Aorta (tissue), 5 donors: Measurements from ENCODE around the gene POLR1A. TPM values are rescaled to one million over a fixed set of nuclear protein-coding genes. Genes with fewer than 3 reads are reported as not detected.

Experiments used
- ATAC-seq: fragments of 200-7000 bp; cut with Tn5 transposase; one replicate; pipeline ENCODE4 v1.9.1; 2022; ENCODE audit warnings: moderate library complexity; ENCODE audit not compliant: low FRiP score
- DNase-seq, 2 donors: peaks; one replicate each; pipeline ENCODE4 v3.0.0-alpha.2; 2020
- H3K27ac ChIP-seq, 2 donors: one replicate each; pipeline ENCODE4 v1.5.1; 2013; ENCODE audit warnings: low read length in 2 of 2, mild to moderate bottlenecking in 2 of 2, moderate library complexity in 2 of 2, control low read depth in 1 of 2, inconsistent platforms in 1 of 2, low read depth in 1 of 2
- H3K27me3 ChIP-seq, 2 donors: one replicate each; pipeline ENCODE4 v1.6.1; 2013; ENCODE audit warnings: control low read depth in 1 of 2, low read length in 1 of 2, mild to moderate bottlenecking in 1 of 2, moderate library complexity in 1 of 2; ENCODE audit not compliant: insufficient read depth in 2 of 2, control insufficient read depth in 1 of 2
- H3K36me3 ChIP-seq, 2 donors: one replicate each; pipeline ENCODE4 v1.6.1; 2013; ENCODE audit warnings: control low read depth in 1 of 2, low read length in 1 of 2, mild to moderate bottlenecking in 1 of 2; ENCODE audit not compliant: insufficient read depth in 2 of 2, control insufficient read depth in 1 of 2
- H3K4me1 ChIP-seq, 2 donors: one replicate each; pipeline ENCODE4 v1.6.1; 2013; ENCODE audit warnings: low read length in 2 of 2, control low read depth in 1 of 2, mild to moderate bottlenecking in 1 of 2, moderate library complexity in 1 of 2; ENCODE audit not compliant: insufficient read depth in 2 of 2, control insufficient read depth in 1 of 2
- H3K4me3 ChIP-seq, 2 donors: one replicate each; pipeline ENCODE4 v1.5.1; 2013; ENCODE audit warnings: low read length in 2 of 2, control low read depth in 1 of 2, mild to moderate bottlenecking in 1 of 2
- H3K9me3 ChIP-seq: one replicate; pipeline ENCODE4 v1.6.1; 2013; ENCODE audit warnings: mild to moderate bottlenecking, low read length; ENCODE audit not compliant: control insufficient read depth
- WGBS, 2 donors: extraction: QIAGEN DNeasy Blood & Tissue Kit; methylation state at CpG; one replicate each; pipeline ENCODE4 v1.1.7; 2013; 5-methylcytosine and 5-hydroxymethylcytosine counted together
- intact Hi-C, 2 donors: fragments of 100-400 bp; cut with DNase I; formaldehyde crosslinking; loops; one replicate each; pipeline versions ENCODE4 v1.14.2 to v1.15.0; 2022
- polyA plus RNA-seq, 2 donors: library from polyadenylated mRNA; stranded (reverse); fragments of 200-250 nt; gene quantifications; one replicate each; pipeline ENCODE4 v1.2.3, GENCODE V29; 2013
- total RNA-seq, 2 donors: library from RNA; stranded (reverse); fragmentation: NEBNext Ultra II Directional; extraction: Animal tissue kit (Norgen Biotek cat#: 25700); gene quantifications; one replicate each; pipeline ENCODE4 v1.2.1, GENCODE V29; 2021
- donor health status: healthy with polysubstance abuse.
- donor health status: Bipolar disorder and iron deficiency.
- donor health status: DM: no; HTN: no; CAD: no.
- donor health status: DM: no; HTN: no; CAD: no.
- donor health status: DM: yes; HTN: yes; CAD: no.

POLR1A gene
- total and polyA plus RNA-seq, 4 donors, result 1.4 to 31.5 (median 16.4) TPM

DNA sequence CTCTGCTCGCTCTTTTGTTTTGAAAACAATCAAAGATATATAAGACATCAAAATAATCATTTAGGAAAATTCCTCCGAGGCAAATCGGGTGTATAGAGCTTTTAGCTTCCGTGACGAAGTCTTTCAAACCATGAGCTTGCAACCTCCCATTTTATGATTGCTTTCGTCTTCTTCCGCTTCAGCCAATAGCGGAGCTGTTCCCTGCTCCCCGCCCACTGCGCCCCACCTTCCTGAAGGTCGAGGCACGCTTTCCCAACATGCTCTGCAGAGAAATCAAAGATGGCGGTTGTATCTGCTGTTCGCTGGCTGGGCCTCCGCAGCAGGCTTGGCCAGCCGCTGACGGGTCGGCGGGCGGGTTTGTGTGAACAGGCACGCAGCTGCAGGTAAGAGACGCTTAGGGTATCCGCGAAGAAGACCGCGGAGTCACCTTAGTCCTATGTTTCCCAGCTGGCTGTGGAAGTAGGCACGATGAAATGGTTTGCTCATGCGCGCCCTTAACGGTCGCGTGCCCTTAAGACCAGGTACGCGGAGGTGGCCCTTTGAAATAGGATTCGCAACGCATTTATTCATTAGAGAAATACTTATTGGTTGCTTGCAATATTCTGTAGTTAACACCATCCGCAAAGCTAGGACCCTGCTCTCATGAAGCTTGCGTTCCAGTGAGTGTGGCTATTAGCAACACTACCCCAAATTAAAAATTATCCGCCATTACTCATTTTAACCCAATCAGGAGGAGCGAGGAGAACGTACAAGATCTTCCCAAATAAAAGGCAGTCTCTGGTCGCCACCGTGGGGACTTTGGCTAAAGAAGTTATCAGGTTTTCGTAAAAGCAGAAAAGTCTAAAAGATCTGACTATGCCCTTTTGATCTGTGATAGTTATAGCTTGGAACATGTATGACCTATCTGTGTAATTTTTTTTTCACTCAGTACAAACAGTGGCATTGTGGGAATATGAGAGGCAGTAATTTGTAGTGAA lies 571 bp upstream of the POLR1A start, which contains the start of gene PTCD3:
Gene PTCD3, plus strand, starts transcription at position 267 of the 977 bp plus-strand sequence. Its CDS starts 13 bp downstream, at position 280.
- DNase-seq (peak; percentile 97), ATAC-seq (peak; percentile 98)
- Histone ChIP-seq H3K4me1 (peaks cover 0 to 4% of the 10 kb centered on the region in 2 donors), H3K27ac (peak within 1 kb of the TSS in 1 of 2 donors; percentile 73), H3K36me3 (peaks cover 2 to 3% of the 10 kb centered on the region in 2 donors), H3K27me3 (no peaks in the 10 kb centered on the region), H3K4me3 (peak within 1 kb of the TSS; percentile 76 to 90), H3K9me3 (no peaks in the 10 kb centered on the region)
- 0% methylated on average over 44 of the region's 44 CpGs for WGBS, 2 donors
- intact Hi-C loops, result no loop called here

DNA sequence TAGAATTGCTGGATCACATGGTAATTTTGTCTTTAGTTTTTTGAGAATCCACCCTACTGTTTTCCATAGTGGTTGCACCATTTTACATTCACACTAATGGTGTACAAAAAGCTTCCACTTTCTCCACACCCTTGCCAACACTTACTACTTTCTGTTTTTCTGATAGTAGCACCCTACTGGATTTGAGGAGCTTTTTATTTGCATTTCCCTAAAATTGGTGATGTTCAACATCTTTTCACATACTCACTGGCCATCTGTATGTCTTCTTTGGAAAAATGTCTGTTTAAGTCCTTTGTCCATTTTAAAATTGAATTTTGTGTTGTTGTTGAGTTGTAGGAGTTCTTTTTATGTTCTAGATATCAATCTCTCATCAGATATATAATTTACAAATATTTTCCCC lies 3.5 kb downstream of the POLR1A start:
- ATAC-seq, result no peak
- no peaks in the 10 kb centered on the region for H3K9me3 ChIP-seq
- no peaks in the 10 kb centered on the region for H3K27me3 ChIP-seq
- intact Hi-C loops, result no loop called here
- no peak overlapping the region for H3K27ac ChIP-seq
- H3K36me3 ChIP-seq, result peaks cover 0 to 3% of the 10 kb centered on the region in 2 donors
- no peak for DNase-seq
- H3K4me1 ChIP-seq, result peaks cover 0 to 4% of the 10 kb centered on the region in 2 donors
- no peak overlapping the region for H3K4me3 ChIP-seq

DNA sequence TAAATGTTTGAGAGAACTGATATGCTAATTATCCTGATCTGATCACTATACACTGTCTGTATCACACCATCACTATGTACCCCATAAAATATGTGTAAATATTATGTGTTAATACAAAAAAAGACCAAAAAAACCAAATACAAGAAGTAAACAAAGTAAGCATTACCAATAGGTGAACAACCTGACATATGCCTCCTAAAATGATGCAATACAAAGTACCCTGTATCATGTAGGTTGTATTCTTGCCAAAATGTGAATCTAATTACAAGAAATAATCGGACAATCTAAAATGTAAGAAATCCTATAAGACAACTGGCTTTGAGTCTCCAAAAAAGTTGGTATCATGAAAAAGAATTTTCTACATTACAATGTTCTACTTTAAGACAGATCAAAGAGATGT lies 7.8 kb downstream of the POLR1A start:
- ATAC-seq, result no peak
- no peaks in the 10 kb centered on the region for H3K27me3 ChIP-seq
- no peak overlapping the region for H3K4me3 ChIP-seq
- H3K9me3 ChIP-seq, result no peaks in the 10 kb centered on the region
- no peak for DNase-seq
- peaks cover 0 to 3% of the 10 kb centered on the region in 2 donors for H3K36me3 ChIP-seq
- H3K4me1 ChIP-seq, result no peaks in the 10 kb centered on the region
- 95 to 96% methylated on average over 1 of the region's 1 CpG for WGBS, 2 donors
- no peak overlapping the region for H3K27ac ChIP-seq
- intact Hi-C loops, result no loop called here

DNA sequence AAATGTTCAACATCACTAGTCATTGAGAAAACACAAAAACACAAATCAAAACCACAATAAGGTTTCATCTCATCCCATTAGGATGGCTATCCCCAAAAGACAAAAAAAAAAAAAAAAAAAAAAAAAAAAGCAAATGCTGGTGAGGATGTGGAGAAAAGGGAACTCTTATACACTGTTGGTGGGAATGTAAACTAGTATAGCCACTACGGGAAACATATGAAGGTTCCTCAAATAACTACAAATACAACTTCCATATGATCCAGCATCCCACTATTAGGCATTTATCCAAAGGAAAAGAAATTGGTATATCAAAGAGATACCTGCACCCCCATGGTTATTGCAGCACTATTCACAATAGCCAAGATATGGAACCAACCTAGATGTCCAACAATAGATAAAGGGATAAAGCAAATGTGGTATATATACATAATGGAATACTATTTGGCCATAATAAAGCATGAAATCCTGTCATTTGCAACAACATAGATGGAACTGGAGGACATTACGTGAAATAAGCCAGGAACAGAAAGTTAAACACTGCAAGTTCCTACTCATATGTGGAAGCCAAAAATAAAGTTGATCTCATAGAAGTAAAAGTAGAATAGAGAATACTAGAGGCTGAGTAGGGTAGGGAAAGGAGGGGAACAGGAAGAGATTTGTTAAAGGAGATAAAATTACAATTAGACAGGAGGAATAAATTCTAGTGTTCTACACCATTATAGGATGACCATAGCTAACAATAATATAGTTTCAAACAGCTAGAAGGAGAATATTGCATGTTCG lies 8.4 kb downstream of the POLR1A start:
- no peak for DNase-seq
- no peaks in the 10 kb centered on the region for H3K9me3 ChIP-seq
- no peak overlapping the region for H3K27ac ChIP-seq
- H3K27me3 ChIP-seq, result no peaks in the 10 kb centered on the region
- H3K36me3 ChIP-seq, result peaks cover 0 to 3% of the 10 kb centered on the region in 2 donors
- WGBS, 2 donors, result 83 to 87% methylated on average over 3 of the region's 3 CpGs
- intact Hi-C loops, result no loop called here
- no peak for ATAC-seq
- no peaks in the 10 kb centered on the region for H3K4me1 ChIP-seq
- H3K4me3 ChIP-seq, result no peak overlapping the region

DNA sequence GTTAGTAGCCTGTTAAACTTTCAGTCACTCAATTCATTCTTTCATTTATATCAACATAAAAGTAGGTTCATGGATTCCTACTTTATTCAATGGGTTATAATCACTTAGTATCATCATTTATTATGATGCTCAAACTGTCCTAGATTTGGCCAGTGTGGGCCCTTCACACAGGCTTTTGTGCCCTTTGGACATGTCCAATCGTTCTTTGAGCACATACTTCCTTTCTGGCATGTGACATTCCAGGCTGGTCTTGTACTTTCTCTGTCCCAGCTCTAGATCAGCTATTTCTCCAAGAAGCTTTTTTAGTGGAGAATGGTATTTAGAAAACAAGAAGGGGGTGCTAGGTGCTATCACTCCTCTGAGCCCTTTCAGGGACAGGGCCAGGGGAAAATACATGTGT lies 11.5 kb downstream of the POLR1A start:
- intact Hi-C loops, result no loop called here
- no peaks in the 10 kb centered on the region for H3K36me3 ChIP-seq
- H3K27ac ChIP-seq, result no peak overlapping the region
- H3K9me3 ChIP-seq, result no peaks in the 10 kb centered on the region
- ATAC-seq, result no peak
- no peak for DNase-seq
- no peaks in the 10 kb centered on the region for H3K4me1 ChIP-seq
- H3K27me3 ChIP-seq, result no peaks in the 10 kb centered on the region
- WGBS, 2 donors, result 53 to 66% methylated on average over 1 of the region's 1 CpG
- H3K4me3 ChIP-seq, result no peak overlapping the region

DNA sequence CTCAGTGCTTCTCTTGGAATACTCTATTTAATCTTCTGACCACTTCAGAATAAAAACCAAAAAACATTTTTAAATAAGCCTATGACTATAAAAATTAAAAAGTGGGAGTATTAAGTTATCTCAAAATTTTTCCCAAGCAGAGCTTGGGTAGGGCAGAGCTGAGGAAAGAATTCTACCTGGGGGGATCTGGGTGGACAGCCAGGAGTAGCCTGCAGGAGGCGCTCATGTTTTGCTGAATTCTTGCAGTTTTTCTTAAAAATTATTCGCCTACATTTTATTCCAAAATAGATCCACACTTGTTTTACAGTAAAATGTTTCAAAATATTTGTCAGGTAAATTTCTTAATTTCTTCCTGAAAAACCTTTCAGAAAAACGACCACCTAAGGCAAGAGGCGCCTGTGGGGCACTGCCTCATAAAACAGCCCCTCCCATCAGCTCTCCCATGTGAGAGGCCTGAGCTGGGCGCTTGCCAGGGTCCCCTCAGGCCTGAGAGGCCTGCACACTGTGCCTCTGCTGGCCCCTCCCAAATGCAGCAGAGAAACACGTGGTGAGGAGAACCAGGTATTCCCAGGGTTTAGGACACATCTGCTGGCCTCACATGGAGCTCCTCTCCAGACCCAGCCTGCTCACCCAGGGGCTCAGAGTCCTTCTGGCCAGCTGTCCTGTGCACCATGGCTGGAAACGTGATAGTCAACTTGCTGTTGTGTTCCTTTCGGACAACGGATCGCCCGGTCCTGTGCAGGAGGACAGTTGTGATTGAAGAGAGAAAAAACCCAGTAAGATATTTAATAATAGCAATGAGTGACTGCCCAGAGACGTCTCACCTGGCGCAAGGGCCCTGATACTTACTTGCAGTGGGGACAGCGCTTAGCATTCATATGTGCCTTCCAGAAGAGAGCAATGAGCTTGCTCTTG lies 17.5 kb downstream of the POLR1A start:
- WGBS, 2 donors, result 82% methylated on average over 14 of the region's 14 CpGs
- no peaks in the 10 kb centered on the region for H3K4me1 ChIP-seq
- no peaks in the 10 kb centered on the region for H3K27me3 ChIP-seq
- H3K4me3 ChIP-seq, result no peak overlapping the region
- H3K27ac ChIP-seq, result no peak overlapping the region
- DNase-seq, result no peak
- no peak for ATAC-seq
- peaks cover 0 to 11% of the 10 kb centered on the region in 2 donors for H3K36me3 ChIP-seq
- no peaks in the 10 kb centered on the region for H3K9me3 ChIP-seq
- intact Hi-C loops, result no loop called here

DNA sequence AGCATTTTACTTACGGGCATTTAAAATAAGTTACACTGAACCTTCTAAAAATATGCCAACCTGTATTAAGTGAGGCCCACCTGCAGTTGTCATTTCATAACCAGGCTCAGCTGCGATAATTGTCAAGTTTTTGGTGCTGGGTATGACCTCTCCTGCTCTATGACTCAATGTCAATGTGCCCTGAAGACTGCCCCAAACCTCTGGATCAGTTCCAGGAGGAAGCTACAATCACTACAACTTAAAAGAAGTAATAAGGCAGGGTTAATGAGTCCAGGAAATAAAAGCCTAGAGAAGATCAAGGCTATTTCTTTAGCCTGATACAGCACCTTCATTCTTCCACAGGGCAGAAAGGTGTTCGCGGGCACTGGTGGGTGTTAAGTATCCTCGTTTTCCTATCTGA lies 22.9 kb downstream of the POLR1A start:
- Histone ChIP-seq H3K36me3 (peaks cover 0 to 10% of the 10 kb centered on the region in 2 donors), H3K9me3 (no peaks in the 10 kb centered on the region), H3K27me3 (no peaks in the 10 kb centered on the region), H3K27ac (no peak overlapping the region), H3K4me1 (no peaks in the 10 kb centered on the region), H3K4me3 (no peak overlapping the region)
- WGBS, 2 donors, result 90 to 92% methylated on average over 5 of the region's 5 CpGs
- intact Hi-C loops, result loop anchor here in 1 of 2 donors (5.0 kb wide), 1 partner anchor 360 kb away; no protein-coding TSS in a partner anchor
- no peak for ATAC-seq
- DNase-seq, result no peak

DNA sequence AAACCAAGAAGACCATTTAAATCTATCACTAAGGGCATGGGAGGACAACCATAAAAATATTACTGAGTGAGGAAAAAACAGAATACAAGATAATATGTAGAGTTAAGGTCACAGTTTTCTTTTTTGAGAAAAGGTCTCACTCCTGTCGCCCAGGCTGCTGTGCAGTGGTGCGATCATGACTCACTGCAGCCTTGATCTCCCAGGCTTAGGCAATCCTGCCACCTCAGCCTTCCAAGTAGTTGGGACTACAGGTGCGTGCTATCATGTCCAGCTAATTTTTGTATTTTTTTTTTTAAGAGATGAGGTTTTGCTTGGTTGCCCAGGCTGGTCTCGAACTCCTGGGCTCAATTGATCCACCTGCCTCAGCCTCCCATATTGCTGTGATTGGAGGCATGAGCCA lies 24.0 kb downstream of the POLR1A start:
- Histone ChIP-seq H3K27me3 (no peaks in the 10 kb centered on the region), H3K27ac (no peak overlapping the region), H3K9me3 (no peaks in the 10 kb centered on the region), H3K36me3 (peaks cover 0 to 8% of the 10 kb centered on the region in 2 donors), H3K4me3 (no peak overlapping the region), H3K4me1 (no peaks in the 10 kb centered on the region)
- 95 to 96% methylated on average over 4 of the region's 4 CpGs for WGBS, 2 donors
- intact Hi-C loops, result loop anchor here (2.0 to 5.0 kb wide), 3 partner anchors 255 to 359 kb away; no protein-coding TSS in a partner anchor
- DNase-seq, result no peak
- ATAC-seq, result no peak
